Measurements from ENCODE around the gene ERBB4. TPM values are rescaled to one million over a fixed set of nuclear protein-coding genes. Genes with fewer than 3 reads are reported as not detected.

Gene ERBB4
- total and polyA plus RNA-seq, 2 of the 8 experiments (the other 6 are each of a cell fraction or from before 2014, with no cell fraction given), result 0.34 to 1.3 TPM

GRCh38 chr2:212145121-212145520, 393.5 kb downstream of the ERBB4 start:
- POLR2A ChIA-PET (ENCODE audit: partially characterized antibody), result no interaction called here
- Histone ChIP-seq H3K9ac (replicated peaks in 1 of 4; ENCODE audit: extremely low read depth in 1 of 4, low read depth in 3 of 4, low read length in 3 of 4) (no peak overlapping the region), H3K4ac (replicated peaks; ENCODE audit: insufficient read length, low read depth, low read length) (no peak overlapping the region), H4K5ac (ENCODE audit: insufficient read length, low read depth, low read length) (no peak overlapping the region), H3K27ac (ENCODE audit: low read depth, low read length) (no peak overlapping the region), H3K18ac (ENCODE audit: extremely low read depth, low read length) (no peak overlapping the region), H3K36me3 (ENCODE audit: control insufficient read depth in 2 of 4, insufficient read depth in 4 of 4, low read length in 3 of 4) (no peaks in the 10 kb centered on the region), H4K8ac (ENCODE audit: extremely low read depth, insufficient read depth, low read length) (no peak overlapping the region), H2BK15ac (ENCODE audit: low read length) (no peak overlapping the region), H3K79me1 (ENCODE audit: low read depth, low read length) (no peaks in the 10 kb centered on the region), H3K4me2 (ENCODE audit: insufficient read depth in 1 of 2, low read depth in 2 of 2, low read length in 2 of 2) (no peak overlapping the region), H3K23ac (ENCODE audit: insufficient read length) (no peak overlapping the region), H3K56ac (replicated peaks; ENCODE audit: insufficient read length, low read depth, low read length) (no peak overlapping the region), H3K23me2 (ENCODE audit: low read depth, low read length) (no peaks in the 10 kb centered on the region; the same call in 1 of the 2 replicates), H2BK20ac (ENCODE audit: low read length) (no peak overlapping the region), H2AK5ac (ENCODE audit: low read depth, low read length) (no peak overlapping the region), H2BK12ac (ENCODE audit: low read depth, low read length) (no peak overlapping the region), H2AFZ (ENCODE audit: low read length) (no peak overlapping the region), H3K14ac (ENCODE audit: insufficient read length) (no peak overlapping the region), H4K91ac (replicated peaks; ENCODE audit: insufficient read length, low read length) (no peak overlapping the region), H3K9me3 (ENCODE audit: insufficient read depth in 2 of 2, low read depth in 1 of 2, low read length in 1 of 2) (no peaks in the 10 kb centered on the region), H2BK120ac (replicated peaks; ENCODE audit: low read depth, low read length) (no peak overlapping the region), H3K4me1 (replicated peaks in 1 of 4; ENCODE audit: control insufficient read depth in 3 of 4, insufficient read depth in 4 of 4, low read length in 3 of 4) (no peaks in the 10 kb centered on the region), H3K27me3 (replicated peaks in 1 of 4; ENCODE audit: control insufficient read depth in 3 of 4, extremely low read depth in 1 of 4, insufficient read depth in 3 of 4, low read length in 3 of 4) (no peaks in the 10 kb centered on the region), H4K20me1 (replicated peaks in 1 of 2; ENCODE audit: control insufficient read depth in 1 of 2, insufficient read depth in 2 of 2, low read length in 2 of 2) (no peaks in the 10 kb centered on the region), H3K4me3 (ENCODE audit: extremely low read depth in 1 of 4, insufficient read depth in 2 of 4, low read depth in 3 of 4, low read length in 4 of 4) (no peak overlapping the region), H3K79me2 (ENCODE audit: control insufficient read depth in 1 of 2, insufficient read depth in 2 of 2, low read length in 2 of 2) (no peaks in the 10 kb centered on the region), H2BK5ac (ENCODE audit: low read depth, low read length) (no peak overlapping the region)
- DNase-seq (ENCODE audit: low read depth in 1 of 2, low spot score in 2 of 2) (no peak), FAIRE-seq (no peak)
- TF ChIP-seq GTF2F1 (IDR thresholded peaks at IDR 0.05; ENCODE audit: borderline replicate concordance, low read depth, low read length) (no peak), TCF12 (IDR thresholded peaks at IDR 0.05; ENCODE audit: low read depth, low read length) (no peak), SP4 (IDR thresholded peaks at IDR 0.05; ENCODE audit: low read length) (no peak), CREB1 (IDR thresholded peaks at IDR 0.05) (no peak), CBX5 (IDR thresholded peaks at IDR 0.05; ENCODE audit: low read depth, low read length) (no peak), SP2 (IDR thresholded peaks at IDR 0.05; ENCODE audit: low read length) (no peak), TEAD4 (IDR thresholded peaks at IDR 0.05; ENCODE audit: low read depth, low read length) (no peak), USF2 (IDR thresholded peaks at IDR 0.05; ENCODE audit: low read length) (no peak), PHF8 (conservative IDR thresholded peaks at IDR 0.05; ENCODE audit: low read depth, low read length) (no peak), POU5F1 (IDR thresholded peaks at IDR 0.05; ENCODE audit: low read depth, low read length) (no peak), TAF1 (IDR thresholded peaks at IDR 0.05; ENCODE audit: low read depth, low read length) (no peak)
- 95% methylated on average over 1 of the region's 1 CpG; no CpG with 5 or more reads in 1 of the 2 experiments for WGBS, 2 experiments (ENCODE audit: extremely low coverage in 1 of 2, insufficient coverage in 1 of 2, insufficient read length in 1 of 2, insufficient replicate concordance in 2 of 2, low coverage in 1 of 2, low lambda C conversion rate in 2 of 2, missing lambda C conversion rate in 1 of 2)
- CTCF ChIA-PET (ENCODE audit: partially characterized antibody), result interaction anchor here (1.6 to 2.4 kb wide), 3 partner anchors 10 to 375 kb away, joined by 4 to 8 read pairs (median 7); no protein-coding TSS in a partner anchor
